ENCODE results near the gene OAS1.
"Not testable (repeated sequence)": the region's sequence is repeated elsewhere in the genome, so short reads cannot be mapped to it uniquely, and the experiment has no call there.

Gene OAS1

DNA sequence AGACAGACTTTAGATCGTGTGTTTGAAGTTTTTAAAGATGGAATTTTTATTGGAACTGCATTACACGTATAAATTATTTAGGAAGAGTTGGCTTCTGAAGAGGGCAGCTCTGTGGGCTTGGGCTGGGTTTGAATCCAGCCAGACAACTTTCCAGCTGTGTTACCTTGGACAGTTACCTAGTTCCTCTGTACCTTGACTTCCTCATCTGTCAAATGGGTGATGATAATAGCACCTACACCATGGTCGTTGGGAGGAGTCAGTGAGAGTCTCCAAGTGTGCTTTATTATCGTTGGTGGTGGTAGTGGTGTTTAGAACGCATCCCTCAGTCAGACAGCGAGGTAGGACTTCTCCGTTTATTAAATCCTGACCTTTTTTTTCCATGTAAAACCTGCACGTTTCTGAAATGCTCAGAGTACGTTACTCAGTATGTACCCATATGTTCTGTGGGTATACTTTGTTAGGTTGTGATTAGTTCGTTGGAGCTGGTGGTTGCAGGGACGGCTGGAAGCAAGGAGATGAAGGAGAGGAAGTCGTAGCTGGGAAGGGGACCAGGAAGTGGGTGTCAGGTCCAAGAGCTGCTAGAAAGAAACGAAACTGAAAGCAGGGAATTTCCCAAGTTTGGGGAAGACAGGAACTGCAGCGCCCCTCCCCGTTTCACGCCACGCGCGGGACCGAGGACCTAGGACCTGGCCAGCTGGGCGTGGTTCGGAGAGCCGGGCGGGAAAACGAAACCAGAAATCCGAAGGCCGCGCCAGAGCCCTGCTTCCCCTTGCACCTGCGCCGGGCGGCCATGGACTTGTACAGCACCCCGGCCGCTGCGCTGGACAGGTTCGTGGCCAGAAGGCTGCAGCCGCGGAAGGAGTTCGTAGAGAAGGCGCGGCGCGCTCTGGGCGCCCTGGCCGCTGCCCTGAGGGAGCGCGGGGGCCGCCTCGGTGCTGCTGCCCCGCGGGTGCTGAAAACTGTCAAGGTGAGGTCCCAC is 31.3 kb downstream of the OAS1 start, which contains the start of gene OAS3:
Gene OAS3 (plus strand): TSS at position 734 of the 979 bp plus-strand sequence. CDS start 57 bp downstream, at position 791.
- DNase-seq: peak; percentile 96

DNA sequence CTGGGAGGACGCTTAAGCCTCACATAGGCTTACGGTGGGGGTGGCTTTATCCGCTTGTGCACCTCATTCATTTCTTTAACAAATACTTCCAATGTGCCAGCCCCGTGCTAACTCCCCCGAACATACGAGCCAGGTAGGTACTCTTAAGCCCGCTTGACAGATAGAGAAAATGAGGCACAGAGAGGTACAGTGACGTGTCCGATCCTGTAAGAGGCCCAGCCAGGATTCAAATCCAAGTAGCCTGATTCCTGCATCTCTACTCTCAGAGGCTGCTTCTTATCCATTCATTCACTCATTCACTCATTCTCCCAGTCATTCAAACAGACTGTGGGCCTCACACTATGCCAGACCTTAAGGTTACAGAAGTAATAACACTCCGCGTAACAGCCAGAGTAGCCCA is 32.0 kb downstream of the OAS1 start:
- DNase-seq: peak; percentile 65

DNA sequence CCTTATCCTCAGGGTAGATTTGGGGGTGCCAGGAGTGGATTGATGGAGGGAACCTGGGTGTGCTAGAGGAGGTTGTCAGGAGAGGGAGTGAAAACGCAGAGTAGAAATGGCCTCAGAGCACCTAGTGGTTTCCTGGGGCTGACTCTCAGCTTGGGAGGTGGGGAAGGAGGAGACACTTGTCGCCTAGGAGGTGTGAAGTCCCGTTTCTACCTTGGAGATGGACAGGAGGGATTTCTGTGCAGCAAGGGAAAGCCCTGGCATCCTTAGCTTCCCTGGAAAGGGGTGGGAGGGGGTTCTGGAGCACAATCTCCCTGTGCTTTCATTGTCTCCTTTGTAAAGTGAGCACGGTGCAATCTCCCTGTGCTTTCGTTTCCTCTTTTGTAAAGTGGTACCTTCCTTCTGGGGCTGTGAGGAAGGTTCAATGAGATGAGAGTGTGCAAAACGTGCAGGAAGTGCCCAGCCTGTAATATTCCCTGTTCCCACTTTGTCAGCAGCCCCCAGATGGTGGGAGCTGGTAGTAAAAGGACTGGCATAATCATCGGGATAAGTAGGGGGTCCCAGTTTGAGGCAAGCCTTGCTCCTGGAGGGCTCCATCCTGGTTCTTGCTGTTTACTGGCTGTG is 33.1 kb downstream of the OAS1 start:
- no peak for DNase-seq

DNA sequence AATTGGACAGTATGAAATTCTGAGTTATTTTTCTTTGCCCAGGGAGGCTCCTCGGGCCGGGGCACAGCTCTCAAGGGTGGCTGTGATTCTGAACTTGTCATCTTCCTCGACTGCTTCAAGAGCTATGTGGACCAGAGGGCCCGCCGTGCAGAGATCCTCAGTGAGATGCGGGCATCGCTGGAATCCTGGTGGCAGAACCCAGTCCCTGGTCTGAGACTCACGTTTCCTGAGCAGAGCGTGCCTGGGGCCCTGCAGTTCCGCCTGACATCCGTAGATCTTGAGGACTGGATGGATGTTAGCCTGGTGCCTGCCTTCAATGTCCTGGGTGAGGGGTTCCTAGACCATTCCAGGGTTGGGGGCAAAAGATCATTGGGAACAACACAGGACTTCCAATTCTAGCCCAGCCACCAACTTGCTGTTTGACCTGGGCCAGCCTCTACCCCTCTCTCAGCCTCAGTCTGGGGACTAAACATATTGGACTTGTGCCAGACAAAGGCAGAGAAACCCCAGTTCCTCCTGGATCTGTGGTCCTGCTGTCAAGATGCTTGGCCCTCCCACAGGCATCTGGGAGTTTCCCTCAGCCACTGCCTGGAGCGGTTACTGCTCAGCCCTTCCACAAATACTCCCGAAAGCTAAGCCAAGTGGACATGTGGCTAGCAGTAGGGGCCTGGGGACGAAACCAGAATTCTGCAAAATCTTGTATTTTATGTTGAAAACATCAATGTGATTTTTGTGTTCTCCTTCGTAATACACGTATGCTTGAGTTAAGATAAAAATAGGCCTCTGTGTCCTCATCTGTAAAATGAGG is 35.0 kb downstream of the OAS1 start:
- DNase-seq: no peak

GRCh38 chr12:112942572-112942971 is 35.8 kb downstream of the OAS1 start:
- no peak for DNase-seq

DNA sequence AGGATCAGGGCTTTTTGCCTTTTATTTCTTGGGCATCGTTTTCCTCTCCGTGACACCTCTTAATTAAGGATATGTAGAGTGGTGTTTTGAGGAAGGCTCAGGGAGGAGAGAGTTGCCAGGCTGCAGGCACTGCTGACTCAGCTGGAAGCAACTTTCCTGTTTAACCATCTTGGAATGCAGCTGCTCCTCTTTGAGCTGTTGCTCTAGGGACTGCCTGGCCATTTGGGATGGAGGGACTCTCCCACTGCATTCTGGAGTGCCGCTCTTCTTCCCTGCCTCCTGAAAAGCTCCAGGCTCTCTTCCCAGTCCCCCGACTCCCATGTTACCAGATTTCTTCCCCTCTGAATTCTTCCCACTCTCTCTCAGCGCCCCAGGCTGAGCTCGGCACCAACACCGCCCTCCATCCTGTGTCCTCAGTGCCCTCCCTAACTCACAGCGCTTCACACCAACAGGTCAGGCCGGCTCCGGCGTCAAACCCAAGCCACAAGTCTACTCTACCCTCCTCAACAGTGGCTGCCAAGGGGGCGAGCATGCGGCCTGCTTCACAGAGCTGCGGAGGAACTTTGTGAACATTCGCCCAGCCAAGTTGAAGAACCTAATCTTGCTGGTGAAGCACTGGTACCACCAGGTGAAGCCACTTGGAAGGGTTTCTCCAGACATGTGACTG is 37.4 kb downstream of the OAS1 start:
- DNase-seq: no peak

- no peak for DNase-seq
Measured at GRCh38 chr12:112945515-112945914, 38.8 kb downstream of the OAS1 start.

DNA sequence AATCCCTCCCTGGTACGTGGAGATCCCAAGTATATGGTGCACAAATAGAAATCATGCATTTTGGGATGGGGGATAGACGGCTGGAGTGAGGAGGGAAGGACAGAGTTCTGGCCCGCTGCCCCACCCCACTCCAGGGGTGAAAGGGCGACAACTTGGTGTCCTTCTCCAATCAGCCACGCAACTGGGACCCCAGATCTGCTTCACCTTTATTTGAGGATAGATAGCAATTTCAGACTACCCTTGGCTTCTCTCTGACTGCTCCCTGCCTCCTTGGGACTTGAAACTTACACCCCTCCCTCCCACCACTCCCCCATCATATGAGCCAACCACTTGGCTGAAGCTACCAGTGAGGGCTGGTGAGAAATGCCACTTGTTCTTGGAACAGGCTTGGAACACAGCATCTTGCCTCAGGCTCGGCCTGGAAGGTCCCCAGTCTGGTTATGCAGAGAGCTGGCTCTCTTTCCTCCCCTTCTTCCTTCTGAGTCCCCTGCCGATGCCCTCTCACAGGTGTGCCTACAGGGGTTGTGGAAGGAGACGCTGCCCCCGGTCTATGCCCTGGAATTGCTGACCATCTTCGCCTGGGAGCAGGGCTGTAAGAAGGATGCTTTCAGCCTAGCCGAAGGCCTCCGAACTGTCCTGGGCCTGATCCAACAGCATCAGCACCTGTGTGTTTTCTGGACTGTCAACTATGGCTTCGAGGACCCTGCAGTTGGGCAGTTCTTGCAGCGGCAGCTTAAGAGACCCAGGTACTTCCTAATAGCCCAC is 39.7 kb downstream of the OAS1 start:
- DNase-seq: no peak

- no peak for DNase-seq
Measured at GRCh38 chr12:112947314-112947713, 40.6 kb downstream of the OAS1 start.

DNA sequence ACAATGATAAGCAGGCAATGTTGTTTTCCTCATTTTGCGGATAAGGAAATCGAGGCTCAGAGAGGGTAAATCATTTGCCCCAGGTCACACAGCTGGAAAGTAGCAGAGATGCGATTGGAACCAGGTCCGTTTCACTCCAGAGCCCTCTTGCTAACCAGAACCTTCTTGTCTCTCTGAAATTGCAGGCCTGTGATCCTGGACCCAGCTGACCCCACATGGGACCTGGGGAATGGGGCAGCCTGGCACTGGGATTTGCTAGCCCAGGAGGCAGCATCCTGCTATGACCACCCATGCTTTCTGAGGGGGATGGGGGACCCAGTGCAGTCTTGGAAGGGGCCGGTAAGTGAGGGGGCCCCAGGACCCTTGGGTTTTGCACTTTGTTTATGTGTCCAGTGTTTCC is 41.0 kb downstream of the OAS1 start:
- no peak for DNase-seq

DNA sequence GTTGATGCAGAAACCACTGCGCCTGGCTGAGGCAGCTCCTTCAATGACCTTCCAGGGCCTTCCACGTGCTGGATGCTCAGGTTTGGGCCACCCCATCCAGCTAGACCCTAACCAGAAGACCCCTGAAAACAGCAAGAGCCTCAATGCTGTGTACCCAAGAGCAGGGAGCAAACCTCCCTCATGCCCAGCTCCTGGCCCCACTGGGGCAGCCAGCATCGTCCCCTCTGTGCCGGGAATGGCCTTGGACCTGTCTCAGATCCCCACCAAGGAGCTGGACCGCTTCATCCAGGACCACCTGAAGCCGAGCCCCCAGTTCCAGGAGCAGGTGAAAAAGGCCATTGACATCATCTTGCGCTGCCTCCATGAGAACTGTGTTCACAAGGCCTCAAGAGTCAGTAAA is 42.0 kb downstream of the OAS1 start:
- no peak for DNase-seq

- no peak for DNase-seq
Measured at GRCh38 chr12:112950701-112951100, 43.9 kb downstream of the OAS1 start.

DNA sequence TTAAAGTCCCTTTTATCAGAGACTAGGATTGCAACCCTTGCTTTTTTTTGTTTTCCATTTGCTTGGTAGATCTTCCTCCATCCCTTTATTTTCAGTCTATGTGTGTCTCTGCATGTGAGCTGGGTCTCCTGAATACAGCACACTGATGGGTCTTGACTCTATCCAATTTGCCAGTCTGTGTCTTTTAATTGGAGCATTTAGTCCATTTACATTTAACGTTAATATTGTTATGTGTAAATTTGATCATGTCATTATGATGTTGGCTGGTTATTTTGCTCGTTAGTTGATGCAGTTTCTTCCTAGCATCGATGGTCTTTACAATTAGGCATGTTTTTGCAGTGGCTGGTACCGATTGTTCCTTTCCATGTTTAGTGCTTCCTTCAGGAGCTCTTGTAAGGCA is 50.4 kb downstream of the OAS1 start:
- not testable (repeated sequence) for DNase-seq

DNA sequence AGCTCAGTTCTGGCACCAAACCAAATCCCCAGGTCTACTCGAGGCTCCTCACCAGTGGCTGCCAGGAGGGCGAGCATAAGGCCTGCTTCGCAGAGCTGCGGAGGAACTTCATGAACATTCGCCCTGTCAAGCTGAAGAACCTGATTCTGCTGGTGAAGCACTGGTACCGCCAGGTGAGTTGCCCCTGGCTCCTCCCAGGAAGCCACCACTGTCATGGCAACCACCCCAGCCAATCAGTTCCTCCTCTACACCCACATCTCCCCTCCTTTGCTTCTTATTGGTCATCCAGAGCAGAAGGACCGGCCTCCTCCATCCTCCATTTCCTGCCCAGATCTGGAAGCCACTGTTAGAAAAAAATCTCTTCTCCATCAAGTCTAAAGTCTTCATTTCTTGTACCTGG is 54.3 kb downstream of the OAS1 start:
- peak; percentile 33 for DNase-seq

DNA sequence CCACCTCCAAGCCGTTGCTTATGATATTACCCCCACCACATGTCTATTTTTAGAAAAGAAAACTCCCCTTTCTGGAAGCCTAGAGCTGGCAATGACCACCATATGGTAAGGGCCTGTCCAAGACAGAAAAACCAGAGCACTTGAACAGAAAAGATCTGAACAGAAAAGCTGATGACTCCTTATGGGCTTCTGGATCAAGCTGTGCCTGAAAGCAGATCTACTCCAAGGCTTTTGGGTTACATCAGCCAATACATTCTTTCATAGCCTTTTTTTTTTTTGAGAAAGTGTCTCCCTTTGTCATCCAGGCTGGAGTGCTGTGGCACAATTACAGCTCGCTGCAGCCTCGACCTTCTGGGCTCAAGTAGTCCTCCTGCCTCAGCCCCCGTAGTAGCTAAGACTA is 54.8 kb downstream of the OAS1 start:
- no peak for DNase-seq

DNA sequence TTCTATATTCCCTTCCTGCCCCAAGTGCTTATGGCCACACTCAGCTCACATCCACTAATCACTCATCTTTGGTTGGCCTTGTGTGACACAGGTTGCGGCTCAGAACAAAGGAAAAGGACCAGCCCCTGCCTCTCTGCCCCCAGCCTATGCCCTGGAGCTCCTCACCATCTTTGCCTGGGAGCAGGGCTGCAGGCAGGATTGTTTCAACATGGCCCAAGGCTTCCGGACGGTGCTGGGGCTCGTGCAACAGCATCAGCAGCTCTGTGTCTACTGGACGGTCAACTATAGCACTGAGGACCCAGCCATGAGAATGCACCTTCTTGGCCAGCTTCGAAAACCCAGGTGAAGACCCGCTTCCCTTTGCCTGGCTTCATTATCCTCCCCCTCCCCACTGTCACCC is 55.8 kb downstream of the OAS1 start:
- no peak for DNase-seq

GRCh38 chr12:112963227-112963861 is 56.6 kb downstream of the OAS1 start:
- no peak for DNase-seq

DNA sequence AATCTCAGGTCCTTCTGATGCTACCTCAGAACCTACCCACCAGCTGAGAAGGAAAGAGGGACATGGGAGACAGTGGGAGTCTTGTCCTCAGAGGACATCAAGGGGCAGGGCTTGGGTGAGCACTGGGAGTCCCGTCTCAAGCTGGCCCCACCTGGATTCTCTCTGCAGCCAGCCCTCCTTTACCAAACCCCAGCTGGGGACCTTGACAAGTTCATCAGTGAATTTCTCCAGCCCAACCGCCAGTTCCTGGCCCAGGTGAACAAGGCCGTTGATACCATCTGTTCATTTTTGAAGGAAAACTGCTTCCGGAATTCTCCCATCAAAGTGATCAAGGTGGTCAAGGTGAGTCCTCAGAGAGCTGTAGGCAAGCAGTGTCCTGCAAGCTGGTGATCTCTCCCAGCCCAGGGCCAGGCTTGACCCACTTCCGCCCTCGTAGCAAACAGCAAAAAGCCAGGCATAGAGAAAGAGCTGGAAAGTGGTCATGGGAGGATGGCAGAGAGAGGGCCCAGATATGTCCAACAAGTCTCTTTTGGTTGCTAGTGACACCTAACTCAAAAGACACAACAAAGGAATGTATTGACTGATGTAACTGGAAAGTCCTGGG is 57.4 kb downstream of the OAS1 start:
- no peak for DNase-seq

- no peak for DNase-seq
Measured at GRCh38 chr12:112964915-112965314, 58.2 kb downstream of the OAS1 start.

- no peak for DNase-seq
Measured at GRCh38 chr12:112965643-112966042, 58.9 kb downstream of the OAS1 start.

DNA sequence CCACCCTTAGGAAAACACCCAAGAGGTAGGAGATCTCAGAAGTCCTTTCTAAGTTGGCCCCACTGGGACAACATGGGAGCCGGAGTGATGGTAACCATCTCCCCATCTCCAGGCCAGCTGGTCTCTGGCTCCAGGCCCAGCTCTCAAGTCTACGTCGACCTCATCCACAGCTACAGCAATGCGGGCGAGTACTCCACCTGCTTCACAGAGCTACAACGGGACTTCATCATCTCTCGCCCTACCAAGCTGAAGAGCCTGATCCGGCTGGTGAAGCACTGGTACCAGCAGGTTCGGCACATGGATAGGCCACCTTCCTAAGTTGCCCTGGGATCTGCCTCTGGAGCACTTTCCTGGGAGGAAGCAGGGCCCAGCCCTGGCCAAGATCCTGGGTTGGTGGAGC is 60.5 kb downstream of the OAS1 start:
- DNase-seq: no peak

Measured in DMS53 (cell line).